ENCODE data around the gene TMEM91.

TMEM91 gene

GRCh38 chr19:41431426-41432386, 55.4 kb downstream of the TMEM91 start:
- DNase-seq (ENCODE audit: low read depth in 2 of 2) = no peak

- no peak for DNase-seq (ENCODE audit: low read depth in 2 of 2)
Measured at GRCh38 chr19:41433171-41433570, 56.8 kb downstream of the TMEM91 start.
